Skeletal muscle tissue (tissue), 4 donors: ENCODE measurements around the gene TEX2. TPM values are rescaled to one million over a fixed set of nuclear protein-coding genes. Genes with fewer than 3 reads are reported as not detected.
"Not testable (repeated sequence)": the region's sequence is repeated elsewhere in the genome, so short reads cannot be mapped to it uniquely, and the experiment has no call there.

Experiments
- H3K27ac ChIP-seq: one replicate; pipeline ENCODE4 v1.7.0; 2013; ENCODE audit warnings: mild to moderate bottlenecking, low read depth, low read length, inconsistent platforms
- H3K27me3 ChIP-seq, 3 donors: one replicate each; pipeline ENCODE4 v1.7.0; 2013; ENCODE audit warnings: low read length in 3 of 3; ENCODE audit not compliant: control insufficient read depth in 3 of 3, insufficient read depth in 3 of 3
- H3K36me3 ChIP-seq, 3 donors: one replicate each; pipeline ENCODE4 v1.7.0; 2013; ENCODE audit warnings: low read length in 3 of 3; ENCODE audit not compliant: control insufficient read depth in 3 of 3, insufficient read depth in 3 of 3
- H3K4me1 ChIP-seq, 3 donors: one replicate each; pipeline ENCODE4 v1.7.0; 2013; ENCODE audit warnings: low read length in 3 of 3, mild to moderate bottlenecking in 3 of 3; ENCODE audit not compliant: control insufficient read depth in 3 of 3, insufficient read depth in 3 of 3
- H3K4me3 ChIP-seq, 3 donors: one replicate each; pipeline ENCODE4 v1.7.0; 2013; ENCODE audit warnings: low read length in 3 of 3
- H3K9ac ChIP-seq, 3 donors: one replicate each; pipeline ENCODE4 v1.7.0; 2013; ENCODE audit warnings: low read length in 3 of 3, mild to moderate bottlenecking in 3 of 3, moderate library complexity in 2 of 3, low read depth in 1 of 3
- H3K9me3 ChIP-seq, 3 donors: one replicate each; pipeline ENCODE4 v1.7.0; 2013; ENCODE audit warnings: low read length in 3 of 3; ENCODE audit not compliant: control insufficient read depth in 3 of 3
- total RNA-seq: library from RNA; depleted of rRNA; stranded (reverse); fragments of >200 nt; gene quantifications from one replicate; pipeline ENCODE4 v1.2.3, GENCODE V29; 2014
- donor health status: Osteomylitis.

The TEX2 gene
- total RNA-seq, 1 donor from 2014 or later, result 20.4 TPM

DNA sequence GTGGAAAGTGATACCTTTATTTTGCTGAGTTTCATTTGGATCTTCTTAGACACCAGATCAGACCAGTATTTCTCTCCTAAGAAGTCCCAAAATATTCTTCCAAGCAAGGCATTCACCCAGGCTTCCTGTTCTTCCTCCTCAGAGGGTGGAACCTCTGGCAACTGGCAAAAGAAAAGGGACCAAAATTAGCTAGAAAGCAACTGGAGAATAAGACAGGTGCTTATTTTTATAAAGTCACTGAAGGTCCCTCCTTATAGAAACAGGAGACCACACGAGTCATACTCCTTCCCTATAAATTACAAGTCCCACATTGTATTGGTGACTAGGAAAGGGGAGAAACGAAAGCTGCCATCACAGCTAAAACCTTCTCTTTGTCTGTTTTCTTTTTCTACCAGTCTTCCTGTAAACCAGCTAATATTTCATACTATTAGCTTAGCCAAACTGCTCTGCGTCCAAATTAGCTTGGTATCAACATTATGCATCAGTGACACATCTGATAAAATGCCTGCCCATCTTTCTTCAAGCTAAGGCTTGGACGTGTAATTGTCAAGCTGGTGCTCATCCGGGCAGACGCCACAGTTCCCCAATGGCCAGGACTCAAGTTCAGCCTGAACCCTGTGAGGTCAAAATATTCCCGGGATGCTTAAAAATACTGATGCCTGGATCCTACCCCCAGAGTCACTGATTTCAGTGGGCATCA is 85.6 kb downstream of the TEX2 start:
- H3K27ac ChIP-seq, result peak overlapping the region; percentile 84
- H3K4me1 ChIP-seq, result peaks cover 59 to 62% (median 60%) of the 10 kb centered on the region in 3 donors
- no peaks in the 10 kb centered on the region for H3K27me3 ChIP-seq
- no peak overlapping the region for H3K4me3 ChIP-seq
- H3K9ac ChIP-seq, result peak overlapping the region; percentile 26 to 63 (median 61)
- no peaks in the 10 kb centered on the region for H3K9me3 ChIP-seq
- H3K36me3 ChIP-seq, result peaks cover 0 to 3% (median 0%) of the 10 kb centered on the region in 3 donors

DNA sequence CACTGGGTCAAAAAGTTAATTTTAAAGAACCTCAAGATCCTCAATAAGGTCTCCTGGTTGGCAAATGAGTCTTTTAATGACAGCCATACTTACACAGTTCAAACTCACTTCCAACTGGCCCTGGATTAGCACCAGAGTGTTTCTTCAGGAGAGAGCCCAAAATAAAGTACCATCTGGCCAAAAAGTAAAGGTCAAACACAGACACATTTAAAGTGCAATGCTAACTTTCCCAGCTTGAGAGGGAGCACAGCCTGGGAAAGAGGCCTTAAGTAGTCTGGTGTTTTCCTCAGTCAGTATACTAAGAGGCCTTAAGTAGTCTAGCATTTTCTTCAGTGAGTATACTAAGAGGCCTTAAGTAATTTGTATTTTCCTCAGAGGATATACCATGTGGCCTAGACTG is 86.5 kb downstream of the TEX2 start:
- Histone ChIP-seq H3K9me3 (no peaks in the 10 kb centered on the region), H3K27ac (peak overlapping the region; percentile 84), H3K9ac (peak overlapping the region; percentile 28 to 63 (median 61)), H3K27me3 (no peaks in the 10 kb centered on the region), H3K36me3 (peaks cover 0 to 3% (median 0%) of the 10 kb centered on the region in 3 donors), H3K4me3 (peak overlapping the region in 1 of 3 donors; percentile 27), H3K4me1 (peaks cover 62 to 64% (median 63%) of the 10 kb centered on the region in 3 donors)

DNA sequence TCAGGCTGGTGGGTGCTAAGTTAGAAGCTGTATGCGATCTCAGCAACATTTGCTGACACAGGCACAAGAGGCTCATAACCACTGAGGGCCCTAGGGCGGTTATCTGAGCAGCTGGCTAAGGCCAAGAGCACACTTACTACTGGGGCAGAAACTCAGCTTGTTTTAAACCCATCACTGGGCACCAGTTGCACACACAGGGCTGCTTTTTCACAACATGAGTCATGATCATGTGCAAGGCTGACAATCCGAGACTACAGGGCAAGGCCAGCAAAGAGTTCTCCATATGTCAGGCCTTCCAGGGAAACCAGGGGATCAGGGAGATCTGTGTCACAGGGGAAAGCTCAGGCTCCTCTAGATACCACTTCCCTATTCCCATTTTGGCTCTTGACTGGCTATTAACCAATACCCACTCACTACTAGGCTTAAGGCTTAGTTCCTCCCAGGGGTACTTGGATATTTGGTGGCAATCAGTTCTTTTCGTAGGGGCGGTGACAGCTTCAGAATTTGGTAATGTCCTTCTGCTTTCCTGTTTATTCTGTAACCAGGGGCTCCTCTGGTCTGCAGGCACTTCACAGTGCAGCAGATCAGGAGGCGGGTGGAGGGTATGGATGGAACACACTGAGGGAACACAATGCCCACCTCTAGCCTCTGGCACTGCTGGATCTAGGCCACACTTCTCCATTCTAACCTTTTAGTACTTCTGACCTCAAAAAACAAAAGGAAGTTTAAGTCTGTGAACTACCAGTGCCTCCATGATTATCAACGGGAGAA is 88.2 kb downstream of the TEX2 start:
- Histone ChIP-seq H3K36me3 (peaks cover 0 to 9% (median 0%) of the 10 kb centered on the region in 3 donors), H3K9ac (peak overlapping the region in 1 of 3 donors; percentile 40), H3K9me3 (no peaks in the 10 kb centered on the region), H3K27ac (peak overlapping the region; percentile 84), H3K4me1 (peaks cover 65 to 77% (median 76%) of the 10 kb centered on the region in 3 donors), H3K27me3 (no peaks in the 10 kb centered on the region), H3K4me3 (no peak overlapping the region)

DNA sequence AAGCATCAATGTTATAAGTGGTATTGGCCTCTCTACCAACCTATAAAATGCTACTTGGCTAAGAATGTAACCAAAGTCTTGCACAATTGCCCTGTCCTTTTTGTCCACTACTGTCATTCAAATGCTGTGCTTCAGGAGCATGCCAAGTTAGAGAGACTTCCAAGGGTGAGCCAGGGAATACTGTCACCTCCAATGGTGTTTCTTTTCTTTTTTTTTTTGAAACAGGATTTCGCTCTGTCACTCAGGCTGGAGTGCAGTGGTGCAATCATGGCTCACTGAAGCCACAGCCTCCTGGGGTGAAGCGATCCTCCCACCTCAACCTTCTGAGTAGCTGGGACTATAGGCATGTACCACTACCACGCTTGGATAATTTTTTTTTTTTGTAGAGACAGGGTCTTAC is 89.4 kb downstream of the TEX2 start:
- Histone ChIP-seq H3K27ac (peak overlapping the region; percentile 84), H3K4me3 (no peak overlapping the region), H3K9ac (no peak overlapping the region), H3K9me3 (no peaks in the 10 kb centered on the region), H3K4me1 (peaks cover 63 to 79% (median 75%) of the 10 kb centered on the region in 3 donors), H3K36me3 (peaks cover 0 to 9% (median 0%) of the 10 kb centered on the region in 3 donors), H3K27me3 (no peaks in the 10 kb centered on the region)

DNA sequence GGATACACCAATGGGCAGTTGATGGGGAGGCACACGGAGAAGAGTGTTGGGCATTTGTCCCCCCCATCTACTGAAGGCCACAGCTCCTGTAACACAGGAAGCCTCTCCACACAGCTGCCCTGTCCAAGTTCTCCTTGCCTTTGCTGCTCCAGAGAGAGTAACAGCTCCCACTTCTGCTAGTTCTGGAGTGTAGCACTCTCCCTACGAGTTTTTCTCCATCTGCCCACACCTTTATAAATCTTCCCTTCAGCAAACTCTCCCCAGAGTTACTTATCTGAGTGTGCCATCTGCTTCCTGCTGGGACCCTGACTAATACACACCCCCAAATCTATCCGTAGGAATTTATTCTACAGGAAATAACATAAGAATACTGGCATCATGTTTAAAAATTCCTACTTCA is 90.5 kb downstream of the TEX2 start:
- Histone ChIP-seq H3K9ac (no peak overlapping the region), H3K9me3 (no peaks in the 10 kb centered on the region), H3K27me3 (no peaks in the 10 kb centered on the region), H3K4me1 (peaks cover 51 to 68% (median 64%) of the 10 kb centered on the region in 3 donors), H3K27ac (peak overlapping the region; percentile 8), H3K36me3 (peaks cover 0 to 15% (median 0%) of the 10 kb centered on the region in 3 donors), H3K4me3 (no peak overlapping the region)

DNA sequence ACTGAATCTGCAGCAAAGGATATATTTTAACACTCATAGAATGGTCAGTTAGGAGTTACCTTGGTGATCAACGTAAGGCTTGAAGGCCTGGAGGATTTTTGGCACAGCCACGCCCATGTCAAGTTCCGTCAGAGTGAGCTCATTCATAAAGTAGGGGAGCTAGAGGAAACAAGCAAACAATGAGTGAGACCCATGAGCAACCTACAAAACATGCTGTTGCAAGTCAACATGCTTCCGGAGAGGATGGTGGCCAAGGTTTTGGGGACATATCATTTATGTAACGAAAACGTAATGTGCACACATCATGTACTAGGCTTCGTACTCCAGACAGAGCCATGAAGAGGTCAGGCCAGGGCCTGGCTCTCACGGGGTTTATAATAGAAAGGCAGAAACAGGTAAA is 92.0 kb downstream of the TEX2 start:
- H3K27me3 ChIP-seq, result no peaks in the 10 kb centered on the region
- H3K36me3 ChIP-seq, result peaks cover 5 to 22% (median 8%) of the 10 kb centered on the region in 3 donors
- H3K27ac ChIP-seq, result no peak overlapping the region
- no peak overlapping the region for H3K9ac ChIP-seq
- H3K4me1 ChIP-seq, result peaks cover 37 to 56% (median 49%) of the 10 kb centered on the region in 3 donors
- no peaks in the 10 kb centered on the region for H3K9me3 ChIP-seq
- H3K4me3 ChIP-seq, result no peak overlapping the region

DNA sequence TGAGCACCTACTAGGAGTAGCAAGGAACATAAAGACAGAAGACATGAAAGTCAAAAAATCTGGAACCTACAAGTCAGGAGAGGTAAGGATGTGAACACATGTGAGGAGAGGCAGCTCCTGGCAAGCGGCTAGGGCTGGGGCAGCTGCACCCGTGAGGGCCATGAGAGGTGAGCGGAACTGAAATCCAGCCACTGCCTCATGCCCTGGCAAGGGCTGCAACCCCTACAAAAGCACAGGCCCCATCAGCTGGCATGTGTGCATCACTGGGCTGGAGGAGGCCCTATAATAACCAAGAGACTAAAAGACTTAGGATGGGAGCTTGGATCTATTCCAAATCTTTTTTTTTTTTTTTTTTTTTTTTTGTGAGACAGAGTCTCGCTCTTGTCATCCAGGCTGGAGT is 92.8 kb downstream of the TEX2 start:
- Histone ChIP-seq H3K36me3 (peaks cover 5 to 23% (median 8%) of the 10 kb centered on the region in 3 donors), H3K27ac (peak overlapping the region; percentile 43), H3K27me3 (no peaks in the 10 kb centered on the region), H3K9ac (no peak overlapping the region), H3K9me3 (no peaks in the 10 kb centered on the region), H3K4me1 (peaks cover 29 to 51% (median 42%) of the 10 kb centered on the region in 3 donors), H3K4me3 (no peak overlapping the region)

DNA sequence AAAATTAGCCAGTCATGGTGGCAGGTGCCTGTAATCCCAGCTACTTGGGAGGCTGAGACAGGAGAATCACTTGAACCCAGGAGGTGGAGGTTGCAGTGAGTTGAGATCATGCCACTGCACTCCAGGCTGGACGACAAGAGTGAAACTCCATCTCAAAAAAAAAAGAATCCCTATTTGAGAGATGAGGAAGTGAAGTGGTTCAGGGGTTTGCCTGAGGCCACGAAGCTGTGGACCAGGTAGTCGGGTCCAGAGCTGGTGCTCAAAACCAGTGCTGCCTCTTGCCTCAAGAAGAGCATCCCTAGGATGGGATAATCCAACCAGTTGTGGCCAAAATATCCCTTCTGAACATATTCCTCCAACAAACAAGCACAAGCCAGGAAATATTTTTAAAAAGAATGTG is 95.4 kb downstream of the TEX2 start:
- Histone ChIP-seq H3K4me1 (peaks cover 13 to 49% (median 18%) of the 10 kb centered on the region in 3 donors), H3K36me3 (peaks cover 5 to 24% (median 8%) of the 10 kb centered on the region in 3 donors)
- not testable (repeated sequence) for H3K4me3 ChIP-seq, H3K27ac ChIP-seq, H3K9ac ChIP-seq, H3K9me3 ChIP-seq, H3K27me3 ChIP-seq

DNA sequence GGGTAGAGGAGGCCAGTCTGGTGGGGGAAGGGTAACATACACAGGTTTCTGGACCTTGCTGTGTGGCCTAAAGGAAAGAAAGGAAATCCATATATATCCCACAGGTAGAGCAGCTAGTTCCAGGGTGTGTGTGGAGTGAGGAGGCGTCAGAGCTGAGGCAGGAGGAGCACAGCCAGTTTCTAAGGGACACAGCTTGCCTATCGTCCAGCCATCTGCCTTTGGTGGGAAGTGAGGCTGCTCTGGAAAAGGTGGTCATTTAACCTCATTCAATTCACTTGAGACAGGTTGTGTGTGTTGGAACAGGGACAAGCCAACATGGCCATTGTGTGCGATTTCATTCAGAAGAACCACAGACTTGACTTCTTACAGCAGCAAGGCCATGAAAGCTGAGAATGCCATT is 96.2 kb downstream of the TEX2 start:
- Histone ChIP-seq H3K4me1 (peaks cover 11 to 47% (median 14%) of the 10 kb centered on the region in 3 donors), H3K27me3 (no peaks in the 10 kb centered on the region), H3K4me3 (no peak overlapping the region), H3K9me3 (no peaks in the 10 kb centered on the region), H3K27ac (no peak overlapping the region), H3K9ac (no peak overlapping the region), H3K36me3 (peaks cover 5 to 24% (median 8%) of the 10 kb centered on the region in 3 donors)

DNA sequence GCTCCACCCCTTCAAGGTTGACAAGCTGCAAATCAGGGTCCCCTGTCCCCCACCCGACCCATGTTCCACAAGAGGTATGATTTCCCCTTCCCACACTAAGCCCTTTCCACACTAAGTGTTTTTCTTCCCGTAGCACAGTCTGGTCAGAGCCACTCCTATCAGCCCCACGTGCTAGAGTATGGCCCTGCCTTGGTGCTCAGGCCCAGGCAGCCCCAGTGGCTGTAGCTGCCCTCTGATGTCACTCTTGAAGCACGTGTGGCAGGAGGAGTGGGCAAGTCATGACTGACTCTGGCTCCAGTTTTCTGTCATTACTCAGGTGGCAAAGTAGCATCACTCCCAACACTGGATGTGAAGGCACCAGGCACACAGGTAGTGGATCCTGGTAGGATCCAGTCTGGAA is 97.7 kb downstream of the TEX2 start:
- Histone ChIP-seq H3K36me3 (peaks cover 5 to 19% (median 14%) of the 10 kb centered on the region in 3 donors), H3K4me3 (no peak overlapping the region), H3K9me3 (no peaks in the 10 kb centered on the region), H3K9ac (no peak overlapping the region), H3K4me1 (peaks cover 6 to 38% (median 8%) of the 10 kb centered on the region in 3 donors), H3K27me3 (no peaks in the 10 kb centered on the region), H3K27ac (no peak overlapping the region)
